HepG2 (cell line): Measurements from ENCODE around the gene CACNA2D3.

Experiments
- FOXA1 ChIP-seq, 2 experiments: fragments of 450-650 bp in 1 of 2; sonication (generic) in 1 of 2; formaldehyde crosslinking in 1 of 2; IDR thresholded peaks; 2 replicates each; pipeline versions ENCODE4 v1.4.0 to v1.6.1; 2016 to 2020; ENCODE audit warnings: missing genetic modification reagents in 1 of 2
- NBN ChIP-seq: fragments of 450-650 bp; conservative IDR thresholded peaks from 2 replicates; pipeline ENCODE4 v1.6.1; 2017
- ZNF776 ChIP-seq: sonication (generic); formaldehyde crosslinking; IDR thresholded peaks from 2 replicates; pipeline ENCODE4 v1.4.0; 2020; ENCODE audit warnings: mild to moderate bottlenecking, missing genetic modification reagents

GRCh38 chr3:54649551-54649950 is 527.2 kb downstream of the CACNA2D3 start:
- TF ChIP-seq NBN (no peak), FOXA1 (IDR thresholded peaks at IDR 0.05) (no peak), FOXA1 (CRISPR knock-in tag; IDR thresholded peaks at IDR 0.05) (no peak), ZNF776 (CRISPR knock-in tag) (no peak)
